Hepatocyte (in vitro differentiated cells): ENCODE data around the gene FECH. TPM values are rescaled to one million over a fixed set of nuclear protein-coding genes. Genes with fewer than 3 reads are reported as not detected.
A peak's percentile ranks its signal among the peaks of the same experiment; 100 is the strongest.

ENCODE experiments used
- DNase-seq: peaks from one replicate; pipeline ENCODE4 v3.0.0-alpha.2; 2016; ENCODE audit warnings: low spot score
- H2AFZ ChIP-seq: fragments of 200-600 bp; sonication (generic); 2 replicates; pipeline ENCODE4 v1.6.0; 2016; ENCODE audit warnings: antibody characterized with exemption, mild to moderate bottlenecking
- H3K27ac ChIP-seq: fragments of 200-600 bp; sonication (generic); 2 replicates; pipeline ENCODE4 v1.5.1; 2016; ENCODE audit warnings: mild to moderate bottlenecking
- H3K27me3 ChIP-seq: fragments of 200-600 bp; sonication (generic); 2 replicates; pipeline ENCODE4 v1.6.1; 2016
- H3K36me3 ChIP-seq: fragments of 200-600 bp; sonication (generic); replicated peaks from 2 replicates; pipeline ENCODE4 v1.5.1; 2016; ENCODE audit warnings: low read depth; ENCODE audit not compliant: insufficient read depth
- H3K4me1 ChIP-seq: fragments of 200-600 bp; sonication (generic); 2 replicates; pipeline ENCODE4 v1.5.1; 2016; ENCODE audit warnings: mild to moderate bottlenecking, moderate library complexity; ENCODE audit not compliant: insufficient read depth
- H3K4me2 ChIP-seq: fragments of 200-600 bp; sonication (generic); 2 replicates; pipeline ENCODE4 v1.6.0; 2016
- H3K4me3 ChIP-seq: fragments of 200-600 bp; sonication (generic); 2 replicates; pipeline ENCODE4 v1.5.1; 2016; ENCODE audit warnings: mild to moderate bottlenecking
- H3K79me2 ChIP-seq: fragments of 200-600 bp; sonication (generic); 2 replicates; pipeline ENCODE4 v1.6.0; 2017; ENCODE audit warnings: mild to moderate bottlenecking
- H3K9me2 ChIP-seq: fragments of 200-600 bp; sonication (generic); replicated peaks from 2 replicates; pipeline ENCODE4 v1.6.0; 2017; ENCODE audit warnings: mild to moderate bottlenecking; ENCODE audit not compliant: insufficient read depth
- H3K9me3 ChIP-seq: fragments of 200-600 bp; sonication (generic); 2 replicates; pipeline ENCODE4 v1.5.1; 2016; ENCODE audit warnings: low read depth, mild to moderate bottlenecking
- H4K20me1 ChIP-seq: fragments of 200-600 bp; sonication (generic); 2 replicates; pipeline ENCODE4 v1.6.0; 2016; ENCODE audit warnings: mild to moderate bottlenecking; ENCODE audit not compliant: insufficient read depth, poor library complexity, severe bottlenecking
- EZH2 ChIP-seq: fragments of 200-600 bp; sonication (generic); IDR thresholded peaks from 2 replicates; pipeline ENCODE4 v1.6.1; 2016; ENCODE audit warnings: antibody characterized with exemption, mild to moderate bottlenecking, borderline replicate concordance
- EZH2phosphoT487 ChIP-seq: fragments of 200-600 bp; sonication (generic); IDR thresholded peaks from one replicate; pipeline ENCODE4 v1.6.1; 2018; ENCODE audit warnings: antibody characterized with exemption, mild to moderate bottlenecking, low read depth, moderate library complexity; ENCODE audit not compliant: unreplicated experiment, severe bottlenecking
- WGBS: methylation state at CpG from one replicate; pipeline ENCODE4 v1.1.6; 2016; ENCODE audit warnings: low lambda C conversion rate; ENCODE audit errors: missing lambda C conversion rate; 5-methylcytosine and 5-hydroxymethylcytosine counted together
- polyA plus RNA-seq: library from polyadenylated mRNA; unstranded; fragments of >200 nt; fragmentation: Nextera tagmentation; extraction: Ambion mirVana; gene quantifications from 2 replicates; pipeline ENCODE4 v1.2.1, GENCODE V29; 2016
- total RNA-seq: library from RNA; depleted of rRNA; stranded (reverse); fragments of >200 nt; gene quantifications from 2 replicates; pipeline ENCODE4 v1.2.3, GENCODE V29; 2014
- TF ChIP-seq, protein P1 (sequence below): fragments of 200-600 bp; sonication (generic); IDR thresholded peaks from 2 replicates; pipeline ENCODE4 v1.5.1; 2016; ENCODE audit warnings: antibody characterized with exemption, mild to moderate bottlenecking; ENCODE audit not compliant: poor library complexity

The FECH gene
- total and polyA plus RNA-seq, 2 experiments from 2014 or later: 14.5 to 19.3 TPM

DNA sequence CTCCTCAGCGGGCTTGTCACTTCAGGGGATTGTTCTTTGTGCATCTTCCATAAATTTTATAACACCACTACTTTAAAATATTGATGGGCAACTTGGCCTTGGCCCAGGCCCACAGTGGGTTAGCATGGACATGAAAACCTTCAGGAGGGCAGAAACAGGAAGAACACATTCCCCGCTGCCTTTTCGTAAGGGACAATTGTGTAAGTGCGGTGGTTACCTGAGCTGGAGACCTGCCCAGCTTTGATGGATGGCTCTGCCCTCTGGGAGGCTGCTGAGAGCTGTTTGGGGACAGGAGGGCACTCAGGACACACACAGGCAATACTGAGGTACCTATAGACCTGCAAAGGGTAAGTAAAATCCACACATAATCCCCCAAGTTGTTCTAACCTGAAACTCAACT, 46.8 kb downstream of the FECH start:
- peaks cover 5% of the 10 kb centered on the region for H3K4me1 ChIP-seq
- no peak overlapping the region for H3K4me3 ChIP-seq
- H3K4me2 ChIP-seq: no peak overlapping the region
- H3K27ac ChIP-seq: no peak overlapping the region
- H3K27me3 ChIP-seq: no peaks in the 10 kb centered on the region
- no peaks in the 10 kb centered on the region for H3K79me2 ChIP-seq
- WGBS: 84% methylated on average over 4 of the region's 4 CpGs
- no peak for DNase-seq
- no peak for TF ChIP-seq EZH2
- TF ChIP-seq, protein P1, sequence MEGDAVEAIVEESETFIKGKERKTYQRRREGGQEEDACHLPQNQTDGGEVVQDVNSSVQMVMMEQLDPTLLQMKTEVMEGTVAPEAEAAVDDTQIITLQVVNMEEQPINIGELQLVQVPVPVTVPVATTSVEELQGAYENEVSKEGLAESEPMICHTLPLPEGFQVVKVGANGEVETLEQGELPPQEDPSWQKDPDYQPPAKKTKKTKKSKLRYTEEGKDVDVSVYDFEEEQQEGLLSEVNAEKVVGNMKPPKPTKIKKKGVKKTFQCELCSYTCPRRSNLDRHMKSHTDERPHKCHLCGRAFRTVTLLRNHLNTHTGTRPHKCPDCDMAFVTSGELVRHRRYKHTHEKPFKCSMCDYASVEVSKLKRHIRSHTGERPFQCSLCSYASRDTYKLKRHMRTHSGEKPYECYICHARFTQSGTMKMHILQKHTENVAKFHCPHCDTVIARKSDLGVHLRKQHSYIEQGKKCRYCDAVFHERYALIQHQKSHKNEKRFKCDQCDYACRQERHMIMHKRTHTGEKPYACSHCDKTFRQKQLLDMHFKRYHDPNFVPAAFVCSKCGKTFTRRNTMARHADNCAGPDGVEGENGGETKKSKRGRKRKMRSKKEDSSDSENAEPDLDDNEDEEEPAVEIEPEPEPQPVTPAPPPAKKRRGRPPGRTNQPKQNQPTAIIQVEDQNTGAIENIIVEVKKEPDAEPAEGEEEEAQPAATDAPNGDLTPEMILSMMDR: no peak
- no peak for TF ChIP-seq EZH2phosphoT487
- no peaks in the 10 kb centered on the region for H3K9me3 ChIP-seq
- H4K20me1 ChIP-seq: no peaks in the 10 kb centered on the region
- no peak overlapping the region for H2AFZ ChIP-seq
- H3K9me2 ChIP-seq: no peaks in the 10 kb centered on the region
- no peaks in the 10 kb centered on the region for H3K36me3 ChIP-seq

DNA sequence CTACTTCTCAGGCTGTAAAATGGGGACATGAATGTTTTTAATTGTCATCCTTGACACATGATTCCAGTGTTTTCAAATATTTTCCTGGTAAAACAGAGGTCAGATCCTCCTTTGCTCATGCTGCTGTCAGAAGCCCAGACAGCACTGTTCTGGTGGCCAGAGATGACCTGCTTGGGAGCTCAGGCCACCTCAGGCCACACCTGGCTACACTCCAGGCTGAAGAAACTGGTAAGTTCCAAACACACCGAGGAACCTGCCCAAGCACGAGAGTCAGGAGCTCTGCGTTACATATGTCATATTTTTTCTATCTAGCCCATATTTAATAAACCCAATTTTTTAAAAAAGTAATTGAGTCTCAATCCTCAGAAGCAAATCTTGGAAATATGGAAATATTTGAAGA, 47.9 kb downstream of the FECH start:
- H3K27me3 ChIP-seq: no peaks in the 10 kb centered on the region
- no peak overlapping the region for H2AFZ ChIP-seq
- DNase-seq: no peak
- peaks cover 8% of the 10 kb centered on the region for H3K4me1 ChIP-seq
- H3K79me2 ChIP-seq: no peaks in the 10 kb centered on the region
- H3K9me3 ChIP-seq: no peaks in the 10 kb centered on the region
- no peak overlapping the region for H3K4me3 ChIP-seq
- TF ChIP-seq EZH2phosphoT487 (no peak), EZH2 (no peak)
- TF ChIP-seq, protein P1: no peak
- no peak overlapping the region for H3K4me2 ChIP-seq
- no peaks in the 10 kb centered on the region for H3K36me3 ChIP-seq
- H3K27ac ChIP-seq: no peak overlapping the region
- WGBS: 97% methylated on average over 3 of the region's 3 CpGs
- no peaks in the 10 kb centered on the region for H3K9me2 ChIP-seq
- H4K20me1 ChIP-seq: no peaks in the 10 kb centered on the region

DNA sequence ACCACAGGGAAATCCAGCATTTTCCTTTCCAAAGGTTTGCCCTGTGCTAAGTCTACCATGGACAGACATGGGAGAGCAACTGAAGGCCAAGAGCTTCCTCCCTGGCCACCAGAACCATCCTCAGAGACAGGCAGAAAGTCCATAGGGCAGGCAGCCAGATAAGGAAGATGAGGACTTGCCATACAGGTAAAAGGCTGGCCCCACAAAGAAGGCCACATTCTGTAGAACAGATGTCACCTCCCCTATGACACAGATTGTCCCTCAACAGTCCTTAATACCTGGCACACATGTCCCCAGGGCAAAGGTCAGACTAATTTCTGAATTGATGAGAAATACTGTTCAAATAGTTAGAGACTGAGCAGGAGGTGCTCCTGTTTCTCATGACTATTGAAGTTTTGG, 52.0 kb downstream of the FECH start:
- H3K4me1 ChIP-seq: peaks cover 13% of the 10 kb centered on the region
- DNase-seq: peak; percentile 19
- no peak overlapping the region for H3K4me3 ChIP-seq
- no peaks in the 10 kb centered on the region for H3K9me2 ChIP-seq
- no peaks in the 10 kb centered on the region for H3K27me3 ChIP-seq
- no peaks in the 10 kb centered on the region for H3K36me3 ChIP-seq
- H2AFZ ChIP-seq: no peak overlapping the region
- no peak for TF ChIP-seq EZH2
- TF ChIP-seq, protein P1: no peak
- TF ChIP-seq EZH2phosphoT487: no peak
- H3K4me2 ChIP-seq: no peak overlapping the region
- H4K20me1 ChIP-seq: no peaks in the 10 kb centered on the region
- H3K79me2 ChIP-seq: no peaks in the 10 kb centered on the region
- peak overlapping the region; percentile 40 for H3K27ac ChIP-seq
- no peaks in the 10 kb centered on the region for H3K9me3 ChIP-seq
